Left ventricle myocardium inferior (tissue), 1 donor: ENCODE results near the gene ZNF71. TPM values are rescaled to one million over a fixed set of nuclear protein-coding genes. Genes with fewer than 3 reads are reported as not detected.

Experiments
- DNase-seq: peaks from one replicate; pipeline ENCODE4 v3.0.0-alpha.2; 2020
- H3K27ac ChIP-seq: fragments of 200-600 bp; replicated peaks from 2 replicates; pipeline ENCODE4 v1.8.0; 2021
- H3K27me3 ChIP-seq: fragments of 200-600 bp; 2 replicates; pipeline ENCODE4 v1.8.0; 2021; ENCODE audit warnings: low read depth
- H3K36me3 ChIP-seq: fragments of 200-600 bp; 2 replicates; pipeline ENCODE4 v1.8.0; 2021
- H3K4me1 ChIP-seq: fragments of 200-600 bp; 2 replicates; pipeline ENCODE4 v1.8.0; 2021
- H3K4me3 ChIP-seq: fragments of 200-600 bp; 2 replicates; pipeline ENCODE4 v1.8.0; 2021; ENCODE audit warnings: mild to moderate bottlenecking, moderate library complexity
- H3K9me3 ChIP-seq: fragments of 200-600 bp; replicated peaks from 2 replicates; pipeline ENCODE4 v1.8.0; 2021
- CTCF ChIP-seq: fragments of 200-600 bp; IDR thresholded peaks from 2 replicates; pipeline ENCODE4 v1.8.0; 2021; ENCODE audit warnings: antibody characterized with exemption, mild to moderate bottlenecking, borderline replicate concordance
- intact Hi-C: fragments of 100-400 bp; cut with micrococcal nuclease; formaldehyde crosslinking; loops from one replicate; pipeline ENCODE4 v1.11.0; 2022
- total RNA-seq: library from RNA; stranded (reverse); fragmentation: NEBNext Ultra II Directional; extraction: Animal tissue kit (Norgen Biotek cat#: 25700); gene quantifications from one replicate; pipeline ENCODE4 v1.2.1, GENCODE V29; 2021
- donor health status: DM: no; HTN: yes; CAD: no; lungs with severe emphysema.

Gene ZNF71
- total RNA-seq, 1 donor from 2014 or later: 5.8 TPM

- intact Hi-C loops: no loop called here
- no peak for TF ChIP-seq CTCF
- H3K9me3 ChIP-seq: peaks cover 34% of the 10 kb centered on the region
- no peak overlapping the region for H3K4me3 ChIP-seq
- no peak overlapping the region for H3K27ac ChIP-seq
- peaks cover under 1% of the 10 kb centered on the region for H3K36me3 ChIP-seq
- no peaks in the 10 kb centered on the region for H3K4me1 ChIP-seq
- H3K27me3 ChIP-seq: peaks cover 24% of the 10 kb centered on the region
- DNase-seq: no peak
Measured at GRCh38 chr19:56639217-56639616, 44.1 kb downstream of the ZNF71 start.

- Histone ChIP-seq H3K9me3 (peaks cover 18% of the 10 kb centered on the region), H3K27me3 (peaks cover 41% of the 10 kb centered on the region), H3K4me1 (no peaks in the 10 kb centered on the region), H3K27ac (no peak within 1 kb of the TSS), H3K4me3 (no peak within 1 kb of the TSS), H3K36me3 (peaks cover 4% of the 10 kb centered on the region)
- no peak for DNase-seq
- no peak for TF ChIP-seq CTCF
- intact Hi-C loops: no loop called here
Measured at GRCh38 chr19:56642711-56643459, 47.8 kb downstream of the ZNF71 start, which contains the start of gene SMIM17. TSS of gene SMIM17 (plus strand) at chr19:56643159. CDS start at chr19:56645668, 2,509 bp downstream.

DNA sequence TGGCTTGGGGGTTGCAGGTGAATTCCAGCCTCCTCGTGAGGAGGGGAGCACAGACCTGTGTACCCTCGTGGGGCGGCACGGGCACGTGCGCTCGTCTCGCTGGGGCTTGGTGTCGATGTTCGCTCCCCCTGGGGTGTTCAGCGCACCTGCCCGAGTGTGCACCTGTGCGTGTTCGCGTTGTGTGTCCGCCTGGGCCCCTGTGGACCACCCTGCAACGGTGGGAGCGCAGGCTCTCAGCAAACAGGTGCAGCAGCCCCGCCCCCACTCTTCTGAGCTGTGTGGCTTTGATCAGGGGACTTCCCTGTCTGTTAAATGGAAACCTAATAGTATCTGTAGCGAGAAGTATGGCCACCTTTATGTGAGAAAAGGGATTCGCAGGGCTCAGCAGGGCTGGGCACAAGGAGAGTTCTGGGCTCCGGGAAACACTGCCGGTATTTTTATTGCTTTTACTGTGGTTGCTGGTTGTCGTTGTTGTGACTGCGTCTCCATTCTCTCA is 48.4 kb downstream of the ZNF71 start:
- no peak for DNase-seq
- Histone ChIP-seq H3K27me3 (peaks cover 41% of the 10 kb centered on the region), H3K4me3 (no peak overlapping the region), H3K36me3 (peaks cover 4% of the 10 kb centered on the region), H3K9me3 (peaks cover 12% of the 10 kb centered on the region), H3K27ac (no peak overlapping the region), H3K4me1 (no peaks in the 10 kb centered on the region)
- no peak for TF ChIP-seq CTCF
- intact Hi-C loops: no loop called here

- no peak for TF ChIP-seq CTCF
- no peaks in the 10 kb centered on the region for H3K27me3 ChIP-seq
- H3K36me3 ChIP-seq: no peaks in the 10 kb centered on the region
- intact Hi-C loops: no loop called here
- peaks cover 20% of the 10 kb centered on the region for H3K9me3 ChIP-seq
- no peak for DNase-seq
- H3K4me3 ChIP-seq: no peak overlapping the region
- H3K27ac ChIP-seq: no peak overlapping the region
- H3K4me1 ChIP-seq: no peaks in the 10 kb centered on the region
Measured at GRCh38 chr19:56654151-56654550, 59.0 kb downstream of the ZNF71 start.

DNA sequence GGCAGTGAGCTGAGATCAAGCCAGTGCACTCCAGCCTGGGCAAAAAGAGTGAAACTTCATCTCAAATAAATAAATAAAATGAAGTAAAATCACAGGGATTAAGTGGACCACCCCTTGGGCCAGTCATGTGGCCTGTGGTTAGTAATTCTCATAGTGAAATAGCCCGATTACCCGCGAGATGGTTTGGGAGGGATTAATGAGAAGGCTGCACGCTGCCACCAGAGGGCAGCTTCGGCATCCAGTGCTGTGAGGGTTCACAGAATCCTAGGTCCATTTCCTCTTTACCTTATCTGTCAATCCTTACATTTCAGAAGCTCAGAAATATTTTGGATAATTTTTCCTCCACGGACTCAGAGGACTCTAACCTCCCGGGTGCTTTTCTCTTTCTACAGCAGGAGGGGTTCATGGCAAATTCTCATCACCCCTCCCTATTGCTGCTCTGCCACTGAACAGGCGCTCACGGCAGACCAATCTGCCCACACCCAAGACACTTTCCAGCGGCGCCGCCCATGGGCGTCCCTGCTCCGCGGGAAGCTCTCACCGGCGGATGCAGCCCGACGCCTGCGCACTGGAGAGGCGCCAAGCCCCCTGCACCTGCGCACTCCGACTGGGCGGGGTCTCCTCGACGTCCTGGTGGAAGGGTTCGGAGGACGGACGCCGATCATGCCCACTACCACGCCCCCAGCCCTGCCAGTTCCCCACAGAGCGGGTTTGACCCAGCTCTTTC is 65.4 kb downstream of the ZNF71 start:
- peaks cover 33% of the 10 kb centered on the region for H3K36me3 ChIP-seq
- peaks cover 8% of the 10 kb centered on the region for H3K4me1 ChIP-seq
- H3K9me3 ChIP-seq: peaks cover 11% of the 10 kb centered on the region
- DNase-seq: peak; percentile 27
- peak; percentile 62 for TF ChIP-seq CTCF
- H3K27me3 ChIP-seq: no peaks in the 10 kb centered on the region
- H3K4me3 ChIP-seq: peak overlapping the region; percentile 48
- no peak overlapping the region for H3K27ac ChIP-seq
- intact Hi-C loops: no loop called here
